ENCODE results near the gene PALD1.

Gene PALD1

DNA sequence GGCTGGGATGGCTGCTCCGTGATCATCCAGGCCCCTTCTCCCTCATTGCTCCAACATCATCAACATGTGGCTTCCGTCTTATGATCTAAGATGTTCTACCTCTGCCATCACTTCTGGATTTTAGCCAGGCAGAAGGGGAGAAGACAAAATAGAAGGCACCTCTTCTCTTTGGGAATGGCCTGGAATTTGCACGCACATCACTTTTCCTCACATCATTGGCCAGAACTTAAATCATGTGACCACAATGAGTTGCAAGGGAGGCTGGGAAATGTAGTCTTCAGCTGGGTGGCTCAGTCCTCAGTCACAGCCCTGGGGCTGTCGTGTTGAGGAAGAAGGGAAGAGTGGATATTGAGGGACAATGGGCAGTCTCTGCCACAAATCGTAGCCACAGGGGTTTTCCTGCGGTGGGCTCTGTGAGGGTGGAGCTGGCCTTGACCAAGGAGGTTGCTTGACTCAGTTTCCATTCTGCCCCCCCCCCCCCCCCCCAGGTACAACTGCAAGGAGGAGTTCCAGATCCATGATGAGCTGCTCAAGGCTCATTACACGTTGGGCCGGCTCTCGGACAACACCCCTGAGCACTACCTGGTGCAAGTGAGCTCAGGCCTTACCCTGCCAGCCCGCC, 50.3 kb downstream of the PALD1 start:
- Histone ChIP-seq H3K9me2 (replicated peaks; ENCODE audit: control insufficient read depth, low read length) (no peaks in the 10 kb centered on the region), H3F3A (ENCODE audit: control insufficient read depth, insufficient read depth) (no peaks in the 10 kb centered on the region), H3K79me2 (ENCODE audit: control insufficient read depth, low read length) (peaks cover 6% of the 10 kb centered on the region), H3K9me3 (ENCODE audit: control insufficient read depth, insufficient read depth, low read length) (no peaks in the 10 kb centered on the region), H3K36me3 (ENCODE audit: control insufficient read depth, low read length) (peaks cover 48% of the 10 kb centered on the region), H3K4me3 (ENCODE audit: low read length) (no peak overlapping the region), H3K4me1 (ENCODE audit: control insufficient read depth, low read length) (peaks cover 9% of the 10 kb centered on the region), H3K4me2 (ENCODE audit: low read length) (no peak overlapping the region), H3K27me3 (ENCODE audit: control insufficient read depth, low read length) (no peaks in the 10 kb centered on the region), H3K27ac (ENCODE audit: low read depth, low read length) (no peak overlapping the region), H4K20me1 (ENCODE audit: control insufficient read depth, insufficient read depth, low read depth, low read length) (no peaks in the 10 kb centered on the region)
- TF ChIP-seq EZH2phosphoT487 (IDR thresholded peaks at IDR 0.05; ENCODE audit: borderline replicate concordance, low read length), result no peak
- TF ChIP-seq, protein P1, sequence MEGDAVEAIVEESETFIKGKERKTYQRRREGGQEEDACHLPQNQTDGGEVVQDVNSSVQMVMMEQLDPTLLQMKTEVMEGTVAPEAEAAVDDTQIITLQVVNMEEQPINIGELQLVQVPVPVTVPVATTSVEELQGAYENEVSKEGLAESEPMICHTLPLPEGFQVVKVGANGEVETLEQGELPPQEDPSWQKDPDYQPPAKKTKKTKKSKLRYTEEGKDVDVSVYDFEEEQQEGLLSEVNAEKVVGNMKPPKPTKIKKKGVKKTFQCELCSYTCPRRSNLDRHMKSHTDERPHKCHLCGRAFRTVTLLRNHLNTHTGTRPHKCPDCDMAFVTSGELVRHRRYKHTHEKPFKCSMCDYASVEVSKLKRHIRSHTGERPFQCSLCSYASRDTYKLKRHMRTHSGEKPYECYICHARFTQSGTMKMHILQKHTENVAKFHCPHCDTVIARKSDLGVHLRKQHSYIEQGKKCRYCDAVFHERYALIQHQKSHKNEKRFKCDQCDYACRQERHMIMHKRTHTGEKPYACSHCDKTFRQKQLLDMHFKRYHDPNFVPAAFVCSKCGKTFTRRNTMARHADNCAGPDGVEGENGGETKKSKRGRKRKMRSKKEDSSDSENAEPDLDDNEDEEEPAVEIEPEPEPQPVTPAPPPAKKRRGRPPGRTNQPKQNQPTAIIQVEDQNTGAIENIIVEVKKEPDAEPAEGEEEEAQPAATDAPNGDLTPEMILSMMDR (IDR thresholded peaks at IDR 0.05; ENCODE audit: low read depth, low read length, poor library complexity, severe bottlenecking), result no peak

DNA sequence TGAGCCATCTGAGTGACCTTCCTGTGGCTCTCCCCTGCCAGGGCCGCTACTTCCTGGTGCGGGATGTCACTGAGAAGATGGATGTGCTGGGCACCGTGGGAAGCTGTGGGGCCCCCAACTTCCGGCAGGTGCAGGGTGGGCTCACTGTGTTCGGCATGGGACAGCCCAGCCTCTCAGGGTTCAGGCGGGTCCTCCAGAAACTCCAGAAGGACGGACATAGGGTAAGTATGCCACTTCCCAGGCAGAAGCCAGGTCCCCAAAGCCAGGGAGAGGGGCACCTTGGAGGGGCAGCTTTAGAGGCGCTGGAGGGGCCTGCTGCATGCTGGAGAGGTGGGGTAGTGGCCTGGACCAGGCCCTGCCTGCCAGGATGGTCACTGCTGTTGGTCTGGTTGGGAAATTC, 51.3 kb downstream of the PALD1 start:
- no peak overlapping the region for H3K4me2 ChIP-seq (ENCODE audit: low read length)
- no peak overlapping the region for H3K27ac ChIP-seq (ENCODE audit: low read depth, low read length)
- H3K27me3 ChIP-seq (ENCODE audit: control insufficient read depth, low read length), result no peaks in the 10 kb centered on the region
- peaks cover 19% of the 10 kb centered on the region for H3K4me1 ChIP-seq (ENCODE audit: control insufficient read depth, low read length)
- H3K9me3 ChIP-seq (ENCODE audit: control insufficient read depth, insufficient read depth, low read length), result no peaks in the 10 kb centered on the region
- no peak overlapping the region for H3K4me3 ChIP-seq (ENCODE audit: low read length)
- H3K9me2 ChIP-seq (replicated peaks; ENCODE audit: control insufficient read depth, low read length), result no peaks in the 10 kb centered on the region
- no peaks in the 10 kb centered on the region for H3K79me2 ChIP-seq (ENCODE audit: control insufficient read depth, low read length)
- no peaks in the 10 kb centered on the region for H4K20me1 ChIP-seq (ENCODE audit: control insufficient read depth, insufficient read depth, low read depth, low read length)
- TF ChIP-seq, protein P1 (IDR thresholded peaks at IDR 0.05; ENCODE audit: low read depth, low read length, poor library complexity, severe bottlenecking), result no peak
- no peak for TF ChIP-seq EZH2phosphoT487 (IDR thresholded peaks at IDR 0.05; ENCODE audit: borderline replicate concordance, low read length)
- peaks cover 58% of the 10 kb centered on the region for H3K36me3 ChIP-seq (ENCODE audit: control insufficient read depth, low read length)
- peaks cover 3% of the 10 kb centered on the region; the same call in 1 of the 2 replicates for H3F3A ChIP-seq (ENCODE audit: control insufficient read depth, insufficient read depth)

DNA sequence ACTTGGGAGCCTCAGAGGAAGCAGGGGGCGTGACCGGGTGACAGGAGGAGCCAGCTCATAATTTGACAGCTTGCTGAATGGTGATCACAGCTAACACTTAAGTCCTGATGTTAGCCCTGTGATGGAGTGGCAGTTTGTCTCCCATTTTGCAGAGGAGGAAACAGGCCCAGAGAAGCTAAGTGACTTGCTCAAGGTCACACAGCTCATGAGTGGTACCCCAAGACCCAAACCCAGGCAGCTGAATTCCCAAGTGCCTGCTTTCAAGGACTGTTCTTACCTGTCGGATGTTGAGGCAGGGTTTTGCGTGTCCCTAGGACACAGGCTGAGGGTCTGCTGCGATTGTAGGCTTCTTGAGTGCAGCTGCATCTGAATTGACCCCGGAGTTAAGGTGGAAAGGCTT, 51.7 kb downstream of the PALD1 start:
- Histone ChIP-seq H3K36me3 (ENCODE audit: control insufficient read depth, low read length) (peaks cover 58% of the 10 kb centered on the region), H3K79me2 (ENCODE audit: control insufficient read depth, low read length) (no peaks in the 10 kb centered on the region), H3F3A (ENCODE audit: control insufficient read depth, insufficient read depth) (peaks cover 6% of the 10 kb centered on the region), H3K27me3 (ENCODE audit: control insufficient read depth, low read length) (no peaks in the 10 kb centered on the region), H3K4me3 (ENCODE audit: low read length) (no peak overlapping the region), H3K9me3 (ENCODE audit: control insufficient read depth, insufficient read depth, low read length) (no peaks in the 10 kb centered on the region), H3K4me2 (ENCODE audit: low read length) (no peak overlapping the region), H3K9me2 (replicated peaks; ENCODE audit: control insufficient read depth, low read length) (no peaks in the 10 kb centered on the region), H4K20me1 (ENCODE audit: control insufficient read depth, insufficient read depth, low read depth, low read length) (no peaks in the 10 kb centered on the region), H3K27ac (ENCODE audit: low read depth, low read length) (no peak overlapping the region), H3K4me1 (ENCODE audit: control insufficient read depth, low read length) (peaks cover 22% of the 10 kb centered on the region)
- TF ChIP-seq, protein P1 (IDR thresholded peaks at IDR 0.05; ENCODE audit: low read depth, low read length, poor library complexity, severe bottlenecking), result no peak
- TF ChIP-seq EZH2phosphoT487 (IDR thresholded peaks at IDR 0.05; ENCODE audit: borderline replicate concordance, low read length), result no peak

Data from DOHH2 (cell line).